MM.1S (cell line): ENCODE measurements around the gene PIGQ.

Experiments
- EZH2 ChIP-seq: fragments of 300-600 bp; sonication (generic); optimal IDR thresholded peaks from 2 replicates; pipeline ENCODE3; 2017; ENCODE audit warnings: low read depth, mild to moderate bottlenecking, antibody characterized with exemption, low read length, mixed read lengths
- TF ChIP-seq, protein P1 (sequence below): fragments of 300-600 bp; sonication (generic); IDR thresholded peaks from 2 replicates; pipeline ENCODE4 v1.5.1; 2016; ENCODE audit warnings: antibody characterized with exemption, low read length, mixed read lengths

DNA sequence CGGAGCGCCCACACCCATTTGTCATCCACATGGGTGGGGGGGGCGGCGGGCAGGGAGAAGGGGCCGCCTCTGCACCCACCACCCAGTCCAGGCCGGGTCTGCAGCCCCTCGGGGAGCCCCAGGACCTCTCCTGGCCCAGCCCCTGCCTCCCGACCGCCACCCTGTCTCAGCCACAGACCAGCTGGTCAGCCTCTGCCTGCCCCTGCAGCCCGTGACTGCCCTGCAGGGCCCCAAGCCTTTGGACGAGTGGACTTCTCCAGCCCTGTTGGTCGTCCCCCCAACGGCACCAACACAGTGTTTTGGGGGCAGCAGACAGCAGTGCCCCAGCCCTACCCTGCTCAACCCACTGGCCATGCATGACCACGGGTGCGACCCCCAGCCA lies 8.4 kb upstream of the PIGQ start:
- TF ChIP-seq, protein P1, sequence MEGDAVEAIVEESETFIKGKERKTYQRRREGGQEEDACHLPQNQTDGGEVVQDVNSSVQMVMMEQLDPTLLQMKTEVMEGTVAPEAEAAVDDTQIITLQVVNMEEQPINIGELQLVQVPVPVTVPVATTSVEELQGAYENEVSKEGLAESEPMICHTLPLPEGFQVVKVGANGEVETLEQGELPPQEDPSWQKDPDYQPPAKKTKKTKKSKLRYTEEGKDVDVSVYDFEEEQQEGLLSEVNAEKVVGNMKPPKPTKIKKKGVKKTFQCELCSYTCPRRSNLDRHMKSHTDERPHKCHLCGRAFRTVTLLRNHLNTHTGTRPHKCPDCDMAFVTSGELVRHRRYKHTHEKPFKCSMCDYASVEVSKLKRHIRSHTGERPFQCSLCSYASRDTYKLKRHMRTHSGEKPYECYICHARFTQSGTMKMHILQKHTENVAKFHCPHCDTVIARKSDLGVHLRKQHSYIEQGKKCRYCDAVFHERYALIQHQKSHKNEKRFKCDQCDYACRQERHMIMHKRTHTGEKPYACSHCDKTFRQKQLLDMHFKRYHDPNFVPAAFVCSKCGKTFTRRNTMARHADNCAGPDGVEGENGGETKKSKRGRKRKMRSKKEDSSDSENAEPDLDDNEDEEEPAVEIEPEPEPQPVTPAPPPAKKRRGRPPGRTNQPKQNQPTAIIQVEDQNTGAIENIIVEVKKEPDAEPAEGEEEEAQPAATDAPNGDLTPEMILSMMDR: no peak
- no peak for TF ChIP-seq EZH2
